ENCODE measurements around the gene AKAP4. TPM values are rescaled to one million over a fixed set of nuclear protein-coding genes. Genes with fewer than 3 reads are reported as not detected.
A peak's percentile ranks its signal among the peaks of the same experiment; 100 is the strongest.

AKAP4 gene, protein sequence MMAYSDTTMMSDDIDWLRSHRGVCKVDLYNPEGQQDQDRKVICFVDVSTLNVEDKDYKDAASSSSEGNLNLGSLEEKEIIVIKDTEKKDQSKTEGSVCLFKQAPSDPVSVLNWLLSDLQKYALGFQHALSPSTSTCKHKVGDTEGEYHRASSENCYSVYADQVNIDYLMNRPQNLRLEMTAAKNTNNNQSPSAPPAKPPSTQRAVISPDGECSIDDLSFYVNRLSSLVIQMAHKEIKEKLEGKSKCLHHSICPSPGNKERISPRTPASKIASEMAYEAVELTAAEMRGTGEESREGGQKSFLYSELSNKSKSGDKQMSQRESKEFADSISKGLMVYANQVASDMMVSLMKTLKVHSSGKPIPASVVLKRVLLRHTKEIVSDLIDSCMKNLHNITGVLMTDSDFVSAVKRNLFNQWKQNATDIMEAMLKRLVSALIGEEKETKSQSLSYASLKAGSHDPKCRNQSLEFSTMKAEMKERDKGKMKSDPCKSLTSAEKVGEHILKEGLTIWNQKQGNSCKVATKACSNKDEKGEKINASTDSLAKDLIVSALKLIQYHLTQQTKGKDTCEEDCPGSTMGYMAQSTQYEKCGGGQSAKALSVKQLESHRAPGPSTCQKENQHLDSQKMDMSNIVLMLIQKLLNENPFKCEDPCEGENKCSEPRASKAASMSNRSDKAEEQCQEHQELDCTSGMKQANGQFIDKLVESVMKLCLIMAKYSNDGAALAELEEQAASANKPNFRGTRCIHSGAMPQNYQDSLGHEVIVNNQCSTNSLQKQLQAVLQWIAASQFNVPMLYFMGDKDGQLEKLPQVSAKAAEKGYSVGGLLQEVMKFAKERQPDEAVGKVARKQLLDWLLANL
- total RNA-seq: not detected in 2 replicates

DNA sequence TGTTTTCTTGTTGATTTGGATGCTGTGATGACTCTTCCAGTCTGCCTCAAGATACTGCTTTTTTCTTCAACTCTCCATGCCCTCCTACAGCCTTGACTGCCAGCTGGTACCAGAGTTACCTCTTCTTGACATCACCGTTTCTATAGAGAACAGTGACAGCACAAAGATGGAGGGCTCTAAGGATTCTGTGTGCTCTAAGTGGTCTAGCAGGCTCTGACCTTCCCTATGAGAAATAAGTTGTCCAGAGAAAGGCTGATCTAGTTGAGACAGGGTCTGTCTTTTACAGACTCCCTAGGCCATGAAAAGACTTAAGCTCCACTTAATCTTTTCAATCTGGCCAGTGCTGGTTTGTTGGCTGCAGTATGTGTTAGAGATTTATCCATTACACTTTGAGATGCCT, at the start of gene AKAP4:
AKAP4 (minus strand) TSS at position 101 of the 400 bp plus-strand sequence. CDS start 118 bp downstream, outside the sequence.
- no peak for DNase-seq (ENCODE audit: low read depth)
- no peaks in the 10 kb centered on the region for H3K27me3 ChIP-seq (ENCODE audit: control insufficient read depth, insufficient read depth, low read length)
- H3K4me3 ChIP-seq (ENCODE audit: low read depth, low read length): no peak within 1 kb of the TSS
- TF ChIP-seq, protein P1, sequence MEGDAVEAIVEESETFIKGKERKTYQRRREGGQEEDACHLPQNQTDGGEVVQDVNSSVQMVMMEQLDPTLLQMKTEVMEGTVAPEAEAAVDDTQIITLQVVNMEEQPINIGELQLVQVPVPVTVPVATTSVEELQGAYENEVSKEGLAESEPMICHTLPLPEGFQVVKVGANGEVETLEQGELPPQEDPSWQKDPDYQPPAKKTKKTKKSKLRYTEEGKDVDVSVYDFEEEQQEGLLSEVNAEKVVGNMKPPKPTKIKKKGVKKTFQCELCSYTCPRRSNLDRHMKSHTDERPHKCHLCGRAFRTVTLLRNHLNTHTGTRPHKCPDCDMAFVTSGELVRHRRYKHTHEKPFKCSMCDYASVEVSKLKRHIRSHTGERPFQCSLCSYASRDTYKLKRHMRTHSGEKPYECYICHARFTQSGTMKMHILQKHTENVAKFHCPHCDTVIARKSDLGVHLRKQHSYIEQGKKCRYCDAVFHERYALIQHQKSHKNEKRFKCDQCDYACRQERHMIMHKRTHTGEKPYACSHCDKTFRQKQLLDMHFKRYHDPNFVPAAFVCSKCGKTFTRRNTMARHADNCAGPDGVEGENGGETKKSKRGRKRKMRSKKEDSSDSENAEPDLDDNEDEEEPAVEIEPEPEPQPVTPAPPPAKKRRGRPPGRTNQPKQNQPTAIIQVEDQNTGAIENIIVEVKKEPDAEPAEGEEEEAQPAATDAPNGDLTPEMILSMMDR (IDR thresholded peaks at IDR 0.05; ENCODE audit: insufficient read depth, low read length, poor library complexity, severe bottlenecking): no peak
- no peaks in the 10 kb centered on the region for H3K36me3 ChIP-seq (ENCODE audit: control insufficient read depth, insufficient read depth, low read length)

GRCh38 chrX:50211510-50211909, 10.7 kb upstream of the AKAP4 start:
- H3K36me3 ChIP-seq (ENCODE audit: control insufficient read depth, insufficient read depth, low read length): no peaks in the 10 kb centered on the region
- H3K27me3 ChIP-seq (ENCODE audit: control insufficient read depth, insufficient read depth, low read length): no peaks in the 10 kb centered on the region
- TF ChIP-seq, protein P1 (IDR thresholded peaks at IDR 0.05; ENCODE audit: insufficient read depth, low read length, poor library complexity, severe bottlenecking): peak; percentile 2
- DNase-seq (ENCODE audit: low read depth): no peak
- no peak overlapping the region for H3K4me3 ChIP-seq (ENCODE audit: low read depth, low read length)

- Histone ChIP-seq H3K27me3 (ENCODE audit: control insufficient read depth, insufficient read depth, low read length) (no peaks in the 10 kb centered on the region), H3K36me3 (ENCODE audit: control insufficient read depth, insufficient read depth, low read length) (no peaks in the 10 kb centered on the region), H3K4me3 (ENCODE audit: low read depth, low read length) (no peak overlapping the region)
- no peak for DNase-seq (ENCODE audit: low read depth)
- TF ChIP-seq, protein P1 (IDR thresholded peaks at IDR 0.05; ENCODE audit: insufficient read depth, low read length, poor library complexity, severe bottlenecking): no peak
These were observed 5.9 kb upstream of the AKAP4 start for GRCh38 chrX:50206753-50207152.

GRCh38 chrX:50204364-50204899, 3.6 kb upstream of the AKAP4 start, which contains the start of gene CCNB3:
Gene CCNB3 (plus strand): TSS chrX:50204765. CDS start chrX:50285164, 80,399 bp downstream.
- Histone ChIP-seq H3K27me3 (ENCODE audit: control insufficient read depth, insufficient read depth, low read length) (no peaks in the 10 kb centered on the region), H3K36me3 (ENCODE audit: control insufficient read depth, insufficient read depth, low read length) (no peaks in the 10 kb centered on the region), H3K4me3 (ENCODE audit: low read depth, low read length) (peak within 1 kb of the TSS; percentile 20)
- peak; percentile 32 for DNase-seq (ENCODE audit: low read depth)
- TF ChIP-seq, protein P1 (IDR thresholded peaks at IDR 0.05; ENCODE audit: insufficient read depth, low read length, poor library complexity, severe bottlenecking): peak; percentile 67

DNA sequence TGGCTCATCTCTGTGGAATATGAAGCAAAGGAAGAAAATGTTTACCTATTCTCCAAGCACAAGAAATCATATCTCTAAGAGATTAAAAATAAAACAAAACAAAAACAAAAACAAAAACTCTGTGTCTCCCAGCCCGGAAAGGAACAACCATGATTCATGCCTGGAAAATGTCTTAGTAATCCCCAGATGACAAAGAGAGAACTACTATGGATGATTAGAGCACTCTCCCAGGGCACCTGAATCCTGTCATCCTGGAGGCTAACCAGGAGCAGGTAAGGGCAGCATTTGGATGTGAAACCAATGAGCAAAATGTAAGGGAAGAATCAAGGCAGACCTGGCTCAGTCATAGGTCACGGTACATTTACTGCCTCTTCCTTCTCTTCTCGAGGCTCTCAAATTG, 1.7 kb upstream of the AKAP4 start:
- no peak overlapping the region for H3K4me3 ChIP-seq (ENCODE audit: low read depth, low read length)
- DNase-seq (ENCODE audit: low read depth): no peak
- no peaks in the 10 kb centered on the region for H3K27me3 ChIP-seq (ENCODE audit: control insufficient read depth, insufficient read depth, low read length)
- TF ChIP-seq, protein P1 (IDR thresholded peaks at IDR 0.05; ENCODE audit: insufficient read depth, low read length, poor library complexity, severe bottlenecking): no peak
- H3K36me3 ChIP-seq (ENCODE audit: control insufficient read depth, insufficient read depth, low read length): no peaks in the 10 kb centered on the region
